ENCODE results near the gene COL23A1. TPM values are rescaled to one million over a fixed set of nuclear protein-coding genes. Genes with fewer than 3 reads are reported as not detected.

Gene COL23A1
- total RNA-seq, 1 experiment from 2014 or later: not detected

GRCh38 chr5:178440181-178440580, 150.0 kb downstream of the COL23A1 start:
- in situ Hi-C loops (cut with HindIII; ENCODE audit: low pct_unique_long_range_greater_than_20kb, low sequenced_read_pairs): no loop called here
- DNase-seq (ENCODE audit: low read depth, low spot score): no peak

- DNase-seq (ENCODE audit: low read depth, low spot score): no peak
- in situ Hi-C loops (cut with HindIII; ENCODE audit: low pct_unique_long_range_greater_than_20kb, low sequenced_read_pairs): no loop called here
Observed at GRCh38 chr5:178439493-178440180, 150.6 kb downstream of the COL23A1 start.

- in situ Hi-C loops (cut with HindIII; ENCODE audit: low pct_unique_long_range_greater_than_20kb, low sequenced_read_pairs): no loop called here
- DNase-seq (ENCODE audit: low read depth, low spot score): no peak
Observed at GRCh38 chr5:178438796-178439195, 151.4 kb downstream of the COL23A1 start.

- in situ Hi-C loops (cut with HindIII; ENCODE audit: low pct_unique_long_range_greater_than_20kb, low sequenced_read_pairs): no loop called here
Observed at GRCh38 chr5:178437386-178438075, 152.7 kb downstream of the COL23A1 start.

GRCh38 chr5:178436326-178436940, 153.8 kb downstream of the COL23A1 start:
- in situ Hi-C loops (cut with HindIII; ENCODE audit: low pct_unique_long_range_greater_than_20kb, low sequenced_read_pairs): no loop called here

More at GRCh38 chr5:178437386-178438075, 152.7 kb downstream of the COL23A1 start:
- no peak for DNase-seq (ENCODE audit: low read depth, low spot score)

GRCh38 chr5:178435321-178436238, 154.6 kb downstream of the COL23A1 start:
- DNase-seq (ENCODE audit: low read depth, low spot score): no peak
- in situ Hi-C loops (cut with HindIII; ENCODE audit: low pct_unique_long_range_greater_than_20kb, low sequenced_read_pairs): no loop called here

More at GRCh38 chr5:178436326-178436940, 153.8 kb downstream of the COL23A1 start:
- DNase-seq (ENCODE audit: low read depth, low spot score): no peak

GRCh38 chr5:178434851-178435250, 155.3 kb downstream of the COL23A1 start:
- DNase-seq (ENCODE audit: low read depth, low spot score): no peak

GRCh38 chr5:178434016-178434761, 156.0 kb downstream of the COL23A1 start:
- DNase-seq (ENCODE audit: low read depth, low spot score): no peak
- in situ Hi-C loops (cut with HindIII; ENCODE audit: low pct_unique_long_range_greater_than_20kb, low sequenced_read_pairs): no loop called here

More at GRCh38 chr5:178434851-178435250, 155.3 kb downstream of the COL23A1 start:
- in situ Hi-C loops (cut with HindIII; ENCODE audit: low pct_unique_long_range_greater_than_20kb, low sequenced_read_pairs): no loop called here

- in situ Hi-C loops (cut with HindIII; ENCODE audit: low pct_unique_long_range_greater_than_20kb, low sequenced_read_pairs): no loop called here
- no peak for DNase-seq (ENCODE audit: low read depth, low spot score)
Observed at GRCh38 chr5:178433273-178433775, 156.9 kb downstream of the COL23A1 start.

GRCh38 chr5:178432421-178433272, 157.5 kb downstream of the COL23A1 start:
- no peak for DNase-seq (ENCODE audit: low read depth, low spot score)
- in situ Hi-C loops (cut with HindIII; ENCODE audit: low pct_unique_long_range_greater_than_20kb, low sequenced_read_pairs): no loop called here

GRCh38 chr5:178431782-178432165, 158.4 kb downstream of the COL23A1 start:
- in situ Hi-C loops (cut with HindIII; ENCODE audit: low pct_unique_long_range_greater_than_20kb, low sequenced_read_pairs): no loop called here
- DNase-seq (ENCODE audit: low read depth, low spot score): no peak

- no peak for DNase-seq (ENCODE audit: low read depth, low spot score)
- in situ Hi-C loops (cut with HindIII; ENCODE audit: low pct_unique_long_range_greater_than_20kb, low sequenced_read_pairs): no loop called here
Observed at GRCh38 chr5:178431063-178431781, 159.0 kb downstream of the COL23A1 start.

GRCh38 chr5:178430186-178431062, 159.8 kb downstream of the COL23A1 start:
- no peak for DNase-seq (ENCODE audit: low read depth, low spot score)

GRCh38 chr5:178429491-178430185, 160.6 kb downstream of the COL23A1 start:
- in situ Hi-C loops (cut with HindIII; ENCODE audit: low pct_unique_long_range_greater_than_20kb, low sequenced_read_pairs): no loop called here
- DNase-seq (ENCODE audit: low read depth, low spot score): no peak

More at GRCh38 chr5:178430186-178431062, 159.8 kb downstream of the COL23A1 start:
- in situ Hi-C loops (cut with HindIII; ENCODE audit: low pct_unique_long_range_greater_than_20kb, low sequenced_read_pairs): no loop called here
